Panc1 (cell line): ENCODE data around the gene ACOX3. TPM values are rescaled to one million over a fixed set of nuclear protein-coding genes. Genes with fewer than 3 reads are reported as not detected.

Experiments
- ATAC-seq: fragments of 200-7000 bp; cut with Tn5 transposase; 2 replicates; pipeline ENCODE4 v1.9.1; 2020; ENCODE audit warnings: mild to moderate bottlenecking, moderate library complexity
- BruUV-seq: library from RNA; stranded (reverse); fragments of 400-500 nt; replicated peaks from 2 replicates; lab custom pipeline; 2021; lab: Mats Ljungman, UMichigan
- CTCF ChIA-PET: fragments of 300-600 bp; sonication (Branson Sonifier 250); formaldehyde crosslinking; loops from one replicate; lab custom pipeline; 2022; ENCODE audit warnings: antibody characterized with exemption; lab: Charles Lee
- POLR2A ChIA-PET: fragments of 300-600 bp; sonication (Branson Sonifier 250); formaldehyde crosslinking; loops from one replicate; lab custom pipeline; 2022; ENCODE audit warnings: antibody characterized with exemption; lab: Charles Lee
- DNase-seq: peaks from one replicate; pipeline ENCODE4 v3.0.0-alpha.2; 2010; ENCODE audit warnings: low read depth, low spot score
- H3K27ac ChIP-seq: 2 replicates; pipeline ENCODE4 v1.5.1; 2011; ENCODE audit warnings: mild to moderate bottlenecking, low read length, inconsistent platforms
- H3K27me3 ChIP-seq: fragments of 200-500 bp; sonication (Bioruptor generic); 2 replicates; pipeline ENCODE4 v1.6.0; 2014; ENCODE audit warnings: low read length, inconsistent platforms; ENCODE audit not compliant: control insufficient read depth, insufficient read depth
- H3K36me3 ChIP-seq: fragments of 200-500 bp; sonication (Bioruptor generic); 2 replicates; pipeline ENCODE4 v1.5.1; 2014; ENCODE audit warnings: inconsistent platforms, mild to moderate bottlenecking, low read length, moderate library complexity; ENCODE audit not compliant: control insufficient read depth, insufficient read depth
- H3K4me1 ChIP-seq: 2 replicates; pipeline ENCODE4 v1.5.1; 2011; ENCODE audit warnings: inconsistent platforms, mild to moderate bottlenecking, low read length, moderate library complexity; ENCODE audit not compliant: control insufficient read depth, insufficient read depth
- H3K4me3 ChIP-seq, 2 experiments: 2 replicates each; pipeline ENCODE4 v1.5.1; 2011 to 2012; ENCODE audit warnings: low read depth in 2 of 2, low read length in 2 of 2, mild to moderate bottlenecking in 2 of 2, inconsistent platforms in 1 of 2, moderate library complexity in 1 of 2
- H3K9me3 ChIP-seq: fragments of 200-500 bp; sonication (Bioruptor generic); 2 replicates; pipeline ENCODE4 v1.5.1; 2014; ENCODE audit warnings: low read depth, mild to moderate bottlenecking, inconsistent platforms, low read length, moderate library complexity; ENCODE audit not compliant: control insufficient read depth, insufficient read depth
- CTCF ChIP-seq: fragments of 450-650 bp; IDR thresholded peaks from 2 replicates; pipeline ENCODE4 v1.5.1; 2017; ENCODE audit warnings: mild to moderate bottlenecking
- POLR2AphosphoS5 ChIP-seq: IDR thresholded peaks from 2 replicates; pipeline ENCODE4 v1.6.1; 2012; ENCODE audit warnings: mild to moderate bottlenecking, low read depth, low read length, moderate library complexity
- REST ChIP-seq, 2 experiments: IDR thresholded peaks; 2 replicates each; pipeline ENCODE4 v1.6.1; 2011 to 2012; ENCODE audit warnings: low read depth in 2 of 2, control low read depth in 1 of 2, low read length in 1 of 2, mild to moderate bottlenecking in 1 of 2, moderate library complexity in 1 of 2; ENCODE audit not compliant: insufficient read depth in 1 of 2
- SIN3A ChIP-seq: IDR thresholded peaks from 2 replicates; pipeline ENCODE4 v1.6.1; 2012; ENCODE audit warnings: low read depth, mild to moderate bottlenecking, low read length, moderate library complexity, borderline replicate concordance; ENCODE audit not compliant: insufficient read depth
- TCF7L2 ChIP-seq: IDR thresholded peaks from 2 replicates; pipeline ENCODE4 v1.6.1; 2011; ENCODE audit warnings: mild to moderate bottlenecking, low read depth, low read length, inconsistent platforms
- in situ Hi-C: cut with HindIII; loops from 2 replicates; pipeline ENCODE4 v1.10.0; 2016; ENCODE audit warnings: low sequenced_read_pairs, low pct_unique_long_range_greater_than_20kb
- intact Hi-C: fragments of 100-400 bp; cut with micrococcal nuclease; formaldehyde crosslinking; loops from one replicate; pipeline ENCODE4 v1.10.0; 2022; ENCODE audit not compliant: unreplicated experiment
- total RNA-seq: library from RNA; stranded (reverse); gene quantifications from one replicate; pipeline ENCODE4 v1.2.1, GENCODE V29; 2021; ENCODE audit not compliant: unreplicated experiment

The ACOX3 gene
- total RNA-seq, 1 experiment from 2014 or later, result 15.4 TPM

GRCh38 chr4:8370835-8371595 is 69.5 kb downstream of the ACOX3 start:
- Histone ChIP-seq H3K9me3 (no peaks in the 10 kb centered on the region), H3K4me3 (no peak overlapping the region), H3K4me1 (no peaks in the 10 kb centered on the region), H3K27me3 (no peaks in the 10 kb centered on the region), H3K27ac (no peak overlapping the region), H3K36me3 (no peaks in the 10 kb centered on the region)
- ChIA-PET POLR2A (no interaction called here), CTCF (no interaction called here)
- DNase-seq (no peak), ATAC-seq (no peak)
- in situ Hi-C loops, result no loop called here
- TF ChIP-seq REST (IDR thresholded peaks at IDR 0.05; ENCODE audit: insufficient read depth in 1 of 2, low read depth in 2 of 2, low read length in 1 of 2), result no peak
- intact Hi-C loops, result no loop called here
- no TSS peak for BruUV-seq

GRCh38 chr4:8370106-8370787 is 70.3 kb downstream of the ACOX3 start:
- no peak for DNase-seq
- BruUV-seq, result no TSS peak

More at GRCh38 chr4:8370106-8370787, 70.3 kb downstream of the ACOX3 start:
- no peak overlapping the region for H3K27ac ChIP-seq
- no peaks in the 10 kb centered on the region for H3K27me3 ChIP-seq
- no peak overlapping the region for H3K4me3 ChIP-seq
- intact Hi-C loops, result no loop called here
- in situ Hi-C loops, result no loop called here
- POLR2A ChIA-PET, result no interaction called here
- H3K9me3 ChIP-seq, result no peaks in the 10 kb centered on the region
- CTCF ChIA-PET, result no interaction called here
- H3K36me3 ChIP-seq, result no peaks in the 10 kb centered on the region
- no peak for ATAC-seq
- TF ChIP-seq REST (IDR thresholded peaks at IDR 0.05; ENCODE audit: insufficient read depth in 1 of 2, low read depth in 2 of 2, low read length in 1 of 2) (no peak), CTCF (no peak), SIN3A (no peak), POLR2AphosphoS5 (no peak), TCF7L2 (no peak)
- no peaks in the 10 kb centered on the region for H3K4me1 ChIP-seq
